ENCODE measurements around the gene FZD4.
"Not testable (repeated sequence)": the region's sequence is repeated elsewhere in the genome, so short reads cannot be mapped to it uniquely, and the experiment has no call there.

The FZD4 gene

GRCh38 chr11:86955361-86956120 lies at the start of gene FZD4:
Gene FZD4, minus strand, starts transcription at chr11:86955395. Its CDS starts 310 bp downstream, at chr11:86955085.
- no peak for DNase-seq (ENCODE audit: low read depth in 2 of 2)

- not testable (repeated sequence) for DNase-seq (ENCODE audit: low read depth in 2 of 2)
These were observed 49.1 kb upstream of the FZD4 start for GRCh38 chr11:87004281-87004680.

- DNase-seq (ENCODE audit: low read depth in 2 of 2) = no peak
These were observed 47.7 kb upstream of the FZD4 start for GRCh38 chr11:87002918-87003317.

DNA sequence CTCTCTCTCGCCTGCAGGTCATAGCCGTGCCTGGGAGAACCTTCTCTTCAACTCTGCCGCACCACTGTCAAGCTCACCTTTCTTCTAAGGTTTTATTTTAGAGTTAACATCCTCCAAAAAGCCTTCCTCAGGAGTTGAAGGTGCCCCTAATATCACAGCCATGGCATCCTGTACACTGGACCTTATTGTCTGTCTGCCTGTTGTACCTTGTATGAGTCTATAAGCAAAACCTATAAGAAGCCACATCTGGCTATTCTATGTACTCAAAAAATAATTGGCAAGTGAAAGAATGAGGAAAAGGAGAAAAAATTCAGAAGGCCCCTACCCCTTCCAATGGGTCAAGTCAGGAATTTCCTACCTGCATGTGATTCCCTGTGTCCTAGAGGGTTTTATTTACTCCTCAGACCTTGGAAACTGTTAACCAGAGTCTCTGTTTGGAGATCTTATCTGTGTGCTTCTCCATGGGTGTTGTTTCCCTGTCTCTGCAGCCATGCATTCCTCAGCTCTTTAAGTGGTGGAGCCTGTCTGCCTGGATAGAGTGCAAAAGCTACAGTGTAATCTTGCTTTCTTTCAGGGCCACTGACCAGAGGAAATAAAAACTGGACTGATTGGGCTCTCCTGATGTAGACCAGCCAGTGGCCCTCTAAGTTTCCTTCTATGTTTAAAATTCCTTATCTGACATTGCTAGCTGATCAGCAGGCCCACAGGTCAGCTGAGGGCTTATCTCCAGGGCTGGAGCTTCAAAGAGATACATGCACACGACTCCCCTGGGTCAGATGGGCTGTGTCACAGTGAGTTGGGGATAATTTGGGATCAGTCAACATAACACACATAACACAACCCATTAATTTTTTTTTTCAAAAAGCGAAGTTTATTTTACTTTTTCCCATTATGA lies 44.9 kb upstream of the FZD4 start:
- DNase-seq (ENCODE audit: low read depth in 2 of 2) = no peak

DNA sequence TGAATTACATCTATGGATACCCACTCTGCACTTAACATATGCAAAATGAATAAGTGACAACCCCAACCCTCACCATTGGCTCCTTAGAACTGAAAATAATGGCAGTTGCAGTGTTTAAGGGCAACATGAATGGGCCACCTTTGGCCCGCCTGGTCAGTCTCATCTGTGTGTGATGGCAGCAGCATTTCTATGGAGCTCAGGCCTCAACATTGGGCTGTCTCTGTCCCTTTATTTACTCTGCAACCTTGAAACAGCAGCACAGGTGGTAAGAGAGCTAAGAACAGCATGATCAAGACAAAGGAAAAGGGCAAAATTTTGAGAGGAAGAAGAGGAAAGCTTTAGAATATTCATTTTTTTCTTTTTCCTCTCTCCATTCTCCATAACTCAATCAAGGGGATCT lies 44.2 kb upstream of the FZD4 start:
- DNase-seq (ENCODE audit: low read depth in 2 of 2) = no peak

DNA sequence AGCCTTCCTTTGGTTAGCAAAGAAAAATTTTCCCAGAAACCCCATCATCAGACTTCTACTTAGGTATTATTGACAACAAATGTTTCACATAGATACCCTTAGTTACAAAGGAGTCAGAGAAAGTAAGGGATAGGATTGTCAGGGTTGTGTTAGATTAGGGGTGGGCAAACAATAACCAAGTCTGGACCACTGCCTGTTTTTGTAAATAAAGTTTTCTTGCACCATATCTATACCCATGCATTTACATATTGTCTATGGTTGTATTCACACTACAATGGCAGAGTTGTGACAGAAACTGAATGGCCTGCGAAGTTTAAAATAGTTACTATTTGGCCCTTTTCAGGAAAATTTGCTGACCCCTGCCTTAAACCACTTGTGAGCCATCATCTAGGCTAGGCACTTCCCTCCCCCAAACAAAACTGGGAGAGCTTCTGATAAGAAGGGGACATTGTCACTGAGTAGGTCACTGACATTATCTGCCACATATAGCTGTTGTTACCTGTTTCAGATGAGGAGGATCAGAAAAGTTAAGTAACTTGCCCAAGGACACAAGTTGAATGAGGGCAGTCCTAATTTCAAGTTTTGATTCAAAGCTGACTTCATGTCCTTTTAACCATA lies 41.9 kb upstream of the FZD4 start:
- no peak for DNase-seq (ENCODE audit: low read depth in 2 of 2)

- no peak for DNase-seq (ENCODE audit: low read depth in 2 of 2)
These were observed 37.8 kb upstream of the FZD4 start for GRCh38 chr11:86993031-86993430.

DNA sequence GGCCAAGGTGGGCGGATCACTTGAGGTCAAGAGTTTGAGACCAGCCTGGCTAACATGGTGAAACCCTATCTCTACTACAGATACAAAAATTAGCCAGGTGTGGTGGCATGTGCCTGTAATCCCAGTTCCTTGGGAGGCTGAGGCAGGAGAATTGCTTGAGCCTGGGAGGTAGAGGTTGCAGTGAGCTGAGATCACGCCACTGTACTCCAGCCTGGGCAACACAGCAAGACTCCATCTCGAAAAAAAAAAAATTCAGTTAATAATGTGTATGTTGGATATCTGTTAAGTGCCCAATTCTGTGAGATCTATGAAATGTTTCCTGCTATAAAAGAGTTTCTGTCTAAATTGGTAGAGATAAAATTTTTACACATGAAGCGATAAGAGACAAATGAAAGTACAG lies 37.1 kb upstream of the FZD4 start:
- DNase-seq (ENCODE audit: low read depth in 2 of 2) = not testable (repeated sequence)

DNA sequence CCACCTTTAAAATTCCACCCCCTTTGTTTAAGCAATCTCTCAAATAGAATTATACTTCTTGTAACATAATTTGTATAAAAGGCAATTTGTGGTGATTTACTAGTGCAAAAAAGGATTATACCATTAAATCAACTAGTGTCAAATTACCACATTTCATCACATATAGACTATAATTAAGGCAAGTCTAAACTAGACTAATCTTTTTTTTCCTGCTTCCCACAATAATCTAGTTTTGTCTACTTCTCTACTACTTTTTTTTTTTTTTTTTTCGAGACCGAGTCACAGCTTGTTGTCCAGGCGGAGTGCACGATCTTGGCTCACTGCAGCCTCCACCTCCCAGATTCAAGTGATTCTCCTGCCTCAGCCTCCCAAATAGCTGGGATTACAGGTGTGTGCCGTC lies 36.1 kb upstream of the FZD4 start:
- no peak for DNase-seq (ENCODE audit: low read depth in 2 of 2)

DNA sequence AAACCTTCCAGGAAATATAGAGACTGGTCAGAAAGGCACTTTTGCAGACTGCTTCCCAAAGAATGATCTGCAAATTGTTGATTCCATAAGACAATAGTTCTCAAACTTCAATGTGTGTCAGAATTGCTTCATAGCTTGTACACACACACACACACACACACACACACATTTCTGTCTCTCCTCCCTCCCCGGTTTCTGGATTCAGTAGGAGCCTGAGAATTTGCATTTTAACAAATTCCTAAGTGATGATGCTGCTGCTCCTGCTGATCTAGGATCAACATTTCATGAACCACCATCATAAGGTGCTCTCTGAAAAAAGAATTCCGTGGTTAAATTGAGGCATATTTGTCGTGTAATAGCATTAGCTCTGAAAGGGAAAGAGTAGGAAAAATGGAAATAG lies 35.3 kb upstream of the FZD4 start:
- no peak for DNase-seq (ENCODE audit: low read depth in 2 of 2)

DNA sequence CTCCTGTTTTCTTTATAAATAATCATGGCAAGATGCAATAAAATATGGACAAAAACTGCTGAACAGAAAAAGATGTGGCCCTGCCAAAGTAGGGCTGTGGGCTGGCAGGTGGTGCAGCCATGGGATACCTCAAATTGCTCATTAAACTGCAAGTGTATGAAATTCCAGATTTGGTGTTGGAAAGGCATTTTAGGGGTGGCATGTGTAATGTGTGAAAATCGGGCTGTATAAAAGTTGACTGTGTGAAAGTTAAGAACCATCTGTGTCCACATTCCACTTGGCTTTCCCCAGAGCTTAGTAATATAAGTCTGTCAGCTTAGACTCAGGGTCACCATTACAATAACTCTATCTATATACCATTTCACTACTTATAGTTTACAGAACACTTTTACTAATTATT lies 34.8 kb upstream of the FZD4 start:
- no peak for DNase-seq (ENCODE audit: low read depth in 2 of 2)

DNA sequence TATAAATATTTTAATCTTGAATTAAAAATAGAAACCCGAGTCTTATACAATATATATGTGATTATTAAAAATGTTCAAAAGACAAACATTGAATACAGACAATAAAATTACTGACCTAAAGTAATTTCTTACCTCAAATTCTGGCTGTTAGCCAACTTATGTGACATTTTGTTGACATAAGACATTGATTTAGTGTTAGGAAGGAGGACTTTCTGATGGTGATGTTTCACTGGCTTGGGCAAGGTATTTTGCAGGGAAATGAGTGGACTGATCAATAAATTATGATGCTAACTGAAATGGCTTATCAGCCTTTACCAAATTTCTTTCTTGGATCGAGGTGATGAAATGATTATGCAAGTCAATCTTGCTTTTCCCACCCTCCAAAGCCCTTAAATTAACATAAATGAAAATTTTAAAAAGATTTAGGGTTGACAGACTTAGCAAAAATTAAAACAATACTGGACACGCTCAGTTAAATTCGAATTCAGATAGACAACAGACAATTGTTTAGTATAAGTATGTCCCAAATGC lies 33.2 kb upstream of the FZD4 start:
- DNase-seq (ENCODE audit: low read depth in 2 of 2) = no peak

DNA sequence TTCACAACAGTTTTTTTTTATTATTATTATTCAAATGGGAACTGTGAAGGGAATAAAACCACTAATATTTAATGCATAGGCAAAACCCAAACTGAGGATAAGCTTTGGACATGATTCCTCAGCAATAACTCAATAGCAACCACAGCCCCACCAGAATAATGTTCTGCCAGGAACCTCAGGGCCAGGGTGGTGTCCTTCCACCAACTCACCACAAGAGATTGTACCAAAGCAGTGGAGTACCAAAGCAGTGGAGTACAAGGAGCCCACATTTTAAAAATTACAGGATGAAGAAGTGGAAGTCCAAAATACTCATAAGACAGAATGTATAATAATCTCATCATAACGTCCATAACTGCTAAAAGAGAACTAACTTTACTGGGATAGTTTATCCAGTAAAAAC lies 32.5 kb upstream of the FZD4 start:
- no peak for DNase-seq (ENCODE audit: low read depth in 2 of 2)

- no peak for DNase-seq (ENCODE audit: low read depth in 2 of 2)
These were observed 29.5 kb upstream of the FZD4 start for GRCh38 chr11:86984701-86985100.

DNA sequence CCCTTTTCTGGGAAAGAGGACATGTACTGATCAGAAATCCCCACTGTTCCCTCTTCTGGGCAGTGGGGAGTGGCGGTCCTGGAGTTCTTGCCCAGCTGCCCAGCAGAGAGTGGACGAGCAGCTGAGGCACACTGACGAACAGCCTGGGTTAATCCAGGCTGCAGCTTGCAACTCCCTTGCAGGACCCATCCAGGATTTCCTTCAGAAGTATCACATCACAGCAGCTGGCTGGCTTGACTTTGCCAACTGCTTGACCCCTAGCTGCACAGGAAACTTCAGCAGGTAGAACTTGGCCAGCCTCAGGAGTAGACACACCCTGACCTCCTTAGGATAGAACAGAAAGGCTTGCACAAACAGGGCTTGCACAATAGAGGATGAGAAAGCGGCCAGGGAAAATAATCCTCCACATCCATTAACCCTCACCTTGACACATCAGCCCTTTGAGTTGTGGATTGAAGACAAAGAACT lies 27.9 kb upstream of the FZD4 start:
- no peak for DNase-seq (ENCODE audit: low read depth in 2 of 2)

DNA sequence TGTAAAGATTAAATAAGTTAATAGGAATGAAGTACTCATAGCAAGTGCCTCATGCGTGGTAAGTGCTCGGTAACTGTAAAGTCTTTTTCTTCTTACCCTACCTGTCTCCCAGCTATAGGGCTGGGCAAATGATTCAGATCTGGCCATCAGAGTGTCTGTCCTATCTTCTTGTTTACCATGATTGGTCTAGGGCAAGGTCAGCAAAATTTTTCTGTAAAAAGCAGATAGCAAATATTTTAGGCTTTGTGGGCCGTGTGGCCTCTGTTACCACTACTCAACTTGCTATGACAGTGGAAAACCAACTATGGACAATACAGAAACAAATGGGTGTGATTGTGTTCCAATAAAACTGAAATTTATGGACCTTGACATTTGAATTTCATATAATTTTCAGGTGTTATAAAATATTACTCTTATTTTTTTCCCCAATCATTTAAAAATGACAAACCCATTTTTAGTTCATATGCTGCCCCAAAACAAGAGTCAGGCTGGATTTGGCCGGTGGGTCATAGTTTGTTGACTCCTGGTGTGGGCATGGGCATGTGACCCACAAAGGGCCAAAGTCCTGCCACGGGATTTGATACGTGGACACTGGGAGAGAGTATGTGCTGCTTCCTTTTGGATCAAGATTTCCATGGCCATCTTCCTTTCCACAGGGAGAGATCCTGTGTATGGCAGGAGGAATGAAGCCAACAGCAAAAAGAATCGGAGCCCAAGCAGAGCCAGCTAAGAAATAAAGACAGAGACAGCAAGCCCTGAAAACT lies 26.8 kb upstream of the FZD4 start:
- DNase-seq (ENCODE audit: low read depth in 2 of 2) = no peak

- no peak for DNase-seq (ENCODE audit: low read depth in 2 of 2)
These were observed 25.0 kb upstream of the FZD4 start for GRCh38 chr11:86980086-86980796.

GRCh38 chr11:86978756-86979608 lies 23.8 kb upstream of the FZD4 start:
- no peak for DNase-seq (ENCODE audit: low read depth in 2 of 2)

DNA sequence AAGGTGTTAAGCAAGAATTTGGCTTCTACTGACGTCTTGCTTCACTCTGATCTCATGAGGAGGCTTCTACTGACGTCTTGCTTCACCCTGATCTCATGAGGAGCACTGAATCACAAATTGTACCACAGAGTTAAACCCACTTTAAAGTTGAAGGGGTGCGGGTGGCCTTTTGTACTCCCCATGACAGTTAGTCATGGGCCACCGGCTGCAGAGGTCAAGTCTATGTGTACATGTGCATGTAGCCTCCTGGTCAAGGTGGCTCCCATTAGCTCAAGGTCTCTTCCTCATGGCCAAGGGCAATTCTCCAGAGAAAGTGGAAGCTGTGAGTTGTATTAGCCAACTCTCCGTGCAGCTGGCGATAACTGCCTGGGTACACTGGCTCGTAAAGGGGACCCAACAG lies 23.1 kb upstream of the FZD4 start:
- DNase-seq (ENCODE audit: low read depth in 2 of 2) = no peak
